Tibial artery (tissue), 4 donors: Measurements from ENCODE around the gene C4orf54.

Experiments used
- DNase-seq, 2 donors: peaks; one replicate each; pipeline ENCODE4 v3.0.0-alpha.2; 2019
- H3K27ac ChIP-seq, 2 donors: fragments of 200-600 bp; sonication (generic) in 1 of 2; 1 replicate in 1 of 2; 2 replicates in 1 of 2; pipeline ENCODE4 v1.5.1; 2018 to 2019; ENCODE audit warnings: mild to moderate bottlenecking in 1 of 2
- H3K27me3 ChIP-seq, 2 donors: fragments of 200-600 bp; sonication (generic) in 1 of 2; one replicate each; pipeline versions ENCODE4 v1.5.1 to v1.6.0; 2016 to 2019
- H3K36me3 ChIP-seq, 3 donors: fragments of 200-600 bp; sonication (generic) in 2 of 3; one replicate each; pipeline ENCODE4 v1.5.1; 2016 to 2019; ENCODE audit warnings: mild to moderate bottlenecking in 2 of 3
- H3K4me1 ChIP-seq, 4 donors: fragments of 200-600 bp; sonication (generic) in 2 of 4; 1 replicate in 3 of 4; 2 replicates in 1 of 4; pipeline ENCODE4 v1.5.1; 2016 to 2019
- H3K4me3 ChIP-seq, 2 donors: fragments of 200-600 bp; sonication (generic) in 1 of 2; 1 replicate in 1 of 2; 2 replicates in 1 of 2; pipeline ENCODE4 v1.5.1; 2018 to 2019; ENCODE audit warnings: mild to moderate bottlenecking in 2 of 2
- H3K9me3 ChIP-seq, 3 donors: fragments of 200-600 bp; sonication (generic) in 1 of 3; one replicate each; pipeline ENCODE4 v1.5.1; 2016 to 2019
- CTCF ChIP-seq, 2 experiments: fragments of 200-600 bp in 1 of 2; fragments of 450-650 bp in 1 of 2; IDR thresholded peaks; one replicate each; pipeline ENCODE4 v1.5.1; 2017 to 2019; ENCODE audit warnings: antibody characterized with exemption in 2 of 2, mild to moderate bottlenecking in 1 of 2, moderate library complexity in 1 of 2
- intact Hi-C: fragments of 100-400 bp; cut with DNase I; formaldehyde crosslinking; loops from one replicate; pipeline ENCODE4 v1.15.0; 2023; ENCODE audit warnings: low total_unique reads

Gene C4orf54

DNA sequence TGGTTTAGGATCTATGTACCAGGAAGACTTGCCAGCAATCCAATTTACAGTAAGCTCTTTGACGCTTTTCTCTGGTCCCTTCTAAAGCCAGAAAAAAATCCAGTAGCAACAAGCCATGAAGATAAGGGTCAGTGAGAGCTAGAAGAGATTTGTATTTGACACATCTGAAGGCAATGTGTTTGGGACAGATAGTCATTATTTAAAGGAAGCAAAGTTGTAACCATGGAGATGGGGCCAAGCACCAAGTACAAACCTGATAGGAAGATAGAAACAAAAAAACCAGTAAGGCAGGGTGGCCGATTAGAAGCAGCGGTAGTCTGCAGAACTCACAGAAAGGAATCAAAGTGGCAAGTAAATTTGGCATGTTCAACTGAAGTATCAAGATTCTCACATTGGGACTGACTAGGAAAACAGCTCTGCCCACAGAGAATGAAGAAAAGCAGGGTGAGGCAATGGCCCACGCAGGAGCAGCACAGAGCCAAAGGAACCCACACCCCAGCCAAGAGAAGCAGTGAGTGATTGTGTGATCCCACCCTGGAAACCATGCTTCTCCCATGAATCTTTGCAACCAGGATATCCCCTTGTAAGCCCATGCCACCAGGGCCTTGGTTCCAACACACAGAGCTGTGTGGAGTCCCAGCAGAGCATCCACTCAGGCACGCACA, 12.9 kb upstream of the C4orf54 start:
- Histone ChIP-seq H3K4me1 (no peaks in the 10 kb centered on the region), H3K9me3 (peaks cover 0 to 11% (median 0%) of the 10 kb centered on the region in 3 donors), H3K36me3 (no peaks in the 10 kb centered on the region), H3K27me3 (no peaks in the 10 kb centered on the region), H3K27ac (no peak overlapping the region), H3K4me3 (no peak overlapping the region)
- TF ChIP-seq CTCF (IDR thresholded peaks at IDR 0.05): no peak
- intact Hi-C loops: no loop called here
- no peak for DNase-seq

- DNase-seq: no peak
- H3K27me3 ChIP-seq: no peaks in the 10 kb centered on the region
- intact Hi-C loops: no loop called here
- H3K27ac ChIP-seq: no peak overlapping the region
- H3K4me3 ChIP-seq: no peak overlapping the region
- H3K36me3 ChIP-seq: no peaks in the 10 kb centered on the region
- H3K4me1 ChIP-seq: no peaks in the 10 kb centered on the region
- H3K9me3 ChIP-seq: peaks cover 0 to 11% (median 0%) of the 10 kb centered on the region in 3 donors
- TF ChIP-seq CTCF (IDR thresholded peaks at IDR 0.05): no peak
Observed at GRCh38 chr4:99669084-99669483, 11.5 kb upstream of the C4orf54 start.

DNA sequence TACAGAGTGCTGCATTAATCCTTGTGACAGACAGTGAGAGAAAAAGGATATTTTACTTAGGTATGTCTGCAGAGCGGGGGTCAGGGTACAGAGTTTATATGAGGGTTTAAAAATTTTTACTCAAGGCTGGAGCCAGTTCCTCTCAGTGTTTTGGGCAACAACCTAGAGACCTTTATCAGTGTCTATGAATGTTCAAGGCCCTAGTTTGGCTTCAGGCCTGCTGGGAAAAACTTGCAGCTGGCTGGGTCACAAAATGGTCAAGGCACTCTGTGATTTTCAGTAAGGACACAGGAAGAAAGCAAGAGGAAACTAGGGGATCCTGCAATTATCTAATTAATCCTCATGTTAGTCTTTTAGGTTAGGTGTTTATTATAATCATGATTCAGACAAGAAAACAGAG, 10.8 kb upstream of the C4orf54 start:
- H3K4me3 ChIP-seq: no peak overlapping the region
- TF ChIP-seq CTCF (IDR thresholded peaks at IDR 0.05): no peak
- no peak for DNase-seq
- H3K4me1 ChIP-seq: no peaks in the 10 kb centered on the region
- H3K27ac ChIP-seq: no peak overlapping the region
- peaks cover 0 to 10% (median 0%) of the 10 kb centered on the region in 3 donors for H3K9me3 ChIP-seq
- H3K36me3 ChIP-seq: no peaks in the 10 kb centered on the region
- intact Hi-C loops: no loop called here
- H3K27me3 ChIP-seq: no peaks in the 10 kb centered on the region

DNA sequence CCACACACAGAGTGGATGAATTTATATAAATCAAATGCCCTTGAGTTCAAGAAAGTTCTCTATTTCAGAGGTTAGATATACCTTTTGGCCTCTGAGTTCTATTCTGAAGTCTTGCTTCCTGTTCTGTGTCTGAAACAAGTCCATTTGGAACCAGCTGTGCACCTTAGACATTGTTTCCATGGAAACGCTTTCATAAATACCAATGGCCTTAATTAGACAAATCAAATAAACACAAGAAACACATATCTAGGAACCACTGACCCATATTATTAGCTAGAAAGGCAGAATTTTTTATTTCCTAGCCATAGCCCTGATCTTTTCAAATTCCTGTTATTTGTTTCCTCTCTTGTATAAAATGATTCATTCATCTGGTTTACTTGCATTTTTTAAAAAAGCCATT, 8.4 kb upstream of the C4orf54 start:
- H3K27me3 ChIP-seq: no peaks in the 10 kb centered on the region
- no peak overlapping the region for H3K4me3 ChIP-seq
- H3K9me3 ChIP-seq: no peaks in the 10 kb centered on the region
- no peak for TF ChIP-seq CTCF (IDR thresholded peaks at IDR 0.05)
- H3K27ac ChIP-seq: no peak overlapping the region
- DNase-seq: no peak
- no peaks in the 10 kb centered on the region for H3K36me3 ChIP-seq
- intact Hi-C loops: no loop called here
- no peaks in the 10 kb centered on the region for H3K4me1 ChIP-seq

- no peak for TF ChIP-seq CTCF (IDR thresholded peaks at IDR 0.05)
Observed at GRCh38 chr4:99664716-99665115, 7.1 kb upstream of the C4orf54 start.

DNA sequence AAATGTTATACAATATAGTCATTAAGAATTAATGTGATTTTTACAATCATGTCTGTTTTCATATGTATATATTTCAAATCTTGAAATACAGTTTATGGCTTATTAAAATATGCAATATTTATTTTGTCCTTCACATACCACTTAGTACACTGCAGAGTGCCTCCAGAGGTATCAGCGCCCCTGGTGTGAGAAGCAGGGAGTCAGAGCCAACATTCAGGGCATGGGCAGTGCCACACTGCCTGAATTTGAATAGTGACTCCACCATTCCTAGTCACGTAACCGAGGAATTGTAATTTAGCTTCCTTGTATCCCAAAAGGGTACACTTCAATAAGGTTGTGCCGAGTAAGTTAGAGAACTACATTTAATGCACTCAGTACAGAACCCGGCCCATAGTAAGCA, 4.3 kb upstream of the C4orf54 start:
- no peak overlapping the region for H3K4me3 ChIP-seq
- no peak overlapping the region for H3K27ac ChIP-seq
- no peaks in the 10 kb centered on the region for H3K9me3 ChIP-seq
- DNase-seq: no peak
- peaks cover 0 to 4% (median 0%) of the 10 kb centered on the region in 4 donors for H3K4me1 ChIP-seq
- H3K36me3 ChIP-seq: no peaks in the 10 kb centered on the region
- H3K27me3 ChIP-seq: no peaks in the 10 kb centered on the region
- intact Hi-C loops: no loop called here
- TF ChIP-seq CTCF (IDR thresholded peaks at IDR 0.05): no peak

More at GRCh38 chr4:99664716-99665115, 7.1 kb upstream of the C4orf54 start:
- H3K9me3 ChIP-seq: no peaks in the 10 kb centered on the region
- H3K4me1 ChIP-seq: no peaks in the 10 kb centered on the region
- H3K36me3 ChIP-seq: no peaks in the 10 kb centered on the region
- no peak overlapping the region for H3K4me3 ChIP-seq
- H3K27me3 ChIP-seq: no peaks in the 10 kb centered on the region
- no peak overlapping the region for H3K27ac ChIP-seq
- intact Hi-C loops: no loop called here
- no peak for DNase-seq
